Femur (tissue), 1 donor: ENCODE data around the gene CR1L.
A peak's percentile ranks its signal among the peaks of the same experiment; 100 is the strongest.
"Not testable (repeated sequence)": the region's sequence is repeated elsewhere in the genome, so short reads cannot be mapped to it uniquely, and the experiment has no call there.

Experiments
- DNase-seq: peaks from one replicate; pipeline ENCODE4 v3.0.0-alpha.2; 2017

The CR1L gene

GRCh38 chr1:207644852-207645634 is at the start of gene CR1L:
Gene CR1L, plus strand, starts transcription at chr1:207645133. Its CDS starts 101 bp downstream, at chr1:207645234.
- peak; percentile 86 for DNase-seq

- DNase-seq = no peak
These were observed 41.2 kb upstream of the CR1L start for GRCh38 chr1:207603777-207604176.

GRCh38 chr1:207605444-207606361 is 39.2 kb upstream of the CR1L start:
- no peak for DNase-seq

- no peak for DNase-seq
These were observed 38.6 kb upstream of the CR1L start for GRCh38 chr1:207606362-207606755.

- DNase-seq = no peak
These were observed 32.2 kb upstream of the CR1L start for GRCh38 chr1:207612762-207613161.

GRCh38 chr1:207619871-207620542 is 24.9 kb upstream of the CR1L start:
- peak; percentile 27 for DNase-seq

GRCh38 chr1:207620543-207620893 is 24.4 kb upstream of the CR1L start:
- no peak for DNase-seq

GRCh38 chr1:207625504-207626071 is 19.3 kb upstream of the CR1L start:
- DNase-seq = not testable (repeated sequence)

- DNase-seq = no peak
These were observed 18.0 kb upstream of the CR1L start for GRCh38 chr1:207626972-207627337.

GRCh38 chr1:207627496-207627895 is 17.4 kb upstream of the CR1L start:
- DNase-seq = no peak

- no peak for DNase-seq
These were observed 16.2 kb upstream of the CR1L start for GRCh38 chr1:207628776-207629175.

- DNase-seq = no peak
These were observed 13.8 kb upstream of the CR1L start for GRCh38 chr1:207631137-207631536.

GRCh38 chr1:207633226-207633625 is 11.7 kb upstream of the CR1L start:
- DNase-seq = no peak

GRCh38 chr1:207633699-207634289 is 11.1 kb upstream of the CR1L start:
- DNase-seq = not testable (repeated sequence)

GRCh38 chr1:207634293-207634692 is 10.6 kb upstream of the CR1L start:
- not testable (repeated sequence) for DNase-seq

GRCh38 chr1:207635569-207636186 is 9.3 kb upstream of the CR1L start:
- not testable (repeated sequence) for DNase-seq

GRCh38 chr1:207638487-207639145 is 6.3 kb upstream of the CR1L start:
- DNase-seq = not testable (repeated sequence)

GRCh38 chr1:207639362-207639761 is 5.6 kb upstream of the CR1L start:
- DNase-seq = not testable (repeated sequence)

- no peak for DNase-seq
These were observed 624 bp upstream of the CR1L start for GRCh38 chr1:207644166-207644851.

- no peak for DNase-seq
These were observed 725 bp downstream of the CR1L start for GRCh38 chr1:207645635-207646081.

GRCh38 chr1:207646171-207646570 is 1.2 kb downstream of the CR1L start:
- DNase-seq = no peak
